Activated naive CD8-positive, alpha-beta T cell treated with anti-CD3 and anti-CD28 coated beads for 36 hours (primary cell): ENCODE results near the gene JAM2. TPM values are rescaled to one million over a fixed set of nuclear protein-coding genes. Genes with fewer than 3 reads are reported as not detected.
A peak's percentile ranks its signal among the peaks of the same experiment; 100 is the strongest.
"Not testable (repeated sequence)": the region's sequence is repeated elsewhere in the genome, so short reads cannot be mapped to it uniquely, and the experiment has no call there.

ENCODE experiments used
- DNase-seq: peaks from one replicate; pipeline ENCODE4 v3.0.0; 2021
- H3K27ac Mint-ChIP-seq: one replicate; pipeline ENCODE4 v1.8.0; 2022; ENCODE audit warnings: mild to moderate bottlenecking, moderate library complexity, mixed read lengths
- H3K27me3 Mint-ChIP-seq: one replicate; pipeline ENCODE4 v1.8.0; 2022; ENCODE audit warnings: mild to moderate bottlenecking, mixed read lengths
- H3K36me3 Mint-ChIP-seq: one replicate; pipeline ENCODE4 v1.8.0; 2021; ENCODE audit warnings: mild to moderate bottlenecking, mixed read lengths
- H3K4me1 Mint-ChIP-seq: one replicate; pipeline ENCODE4 v1.8.0; 2021; ENCODE audit warnings: mixed read lengths
- H3K4me3 Mint-ChIP-seq: one replicate; pipeline ENCODE4 v1.8.0; 2022; ENCODE audit warnings: mild to moderate bottlenecking, moderate library complexity, mixed read lengths
- H3K9me3 Mint-ChIP-seq: one replicate; pipeline ENCODE4 v1.8.0; 2022; ENCODE audit warnings: mixed read lengths
- total RNA-seq, 2 experiments: library from RNA; stranded (reverse); gene quantifications; one replicate each; pipeline ENCODE4 v1.2.3, GENCODE V29; 2021

JAM2 gene
- total RNA-seq, 2 experiments from 2014 or later = 2.5 to 3.4 TPM

- no peaks in the 10 kb centered on the region for H3K4me1 Mint-ChIP-seq
- no peak overlapping the region for H3K27ac Mint-ChIP-seq
- no peak for DNase-seq
- no peaks in the 10 kb centered on the region for H3K9me3 Mint-ChIP-seq
- no peaks in the 10 kb centered on the region for H3K36me3 Mint-ChIP-seq
- peaks cover 10% of the 10 kb centered on the region for H3K27me3 Mint-ChIP-seq
- H3K4me3 Mint-ChIP-seq = no peak overlapping the region
These were observed 43.3 kb downstream of the JAM2 start for GRCh38 chr21:25682382-25682781.

- no peak for DNase-seq
- Mint-ChIP-seq H3K27me3 (peaks cover 10% of the 10 kb centered on the region), H3K36me3 (no peaks in the 10 kb centered on the region), H3K9me3 (no peaks in the 10 kb centered on the region), H3K27ac (no peak overlapping the region), H3K4me3 (no peak overlapping the region), H3K4me1 (no peaks in the 10 kb centered on the region)
These were observed 48.7 kb downstream of the JAM2 start for GRCh38 chr21:25687787-25688186.

DNA sequence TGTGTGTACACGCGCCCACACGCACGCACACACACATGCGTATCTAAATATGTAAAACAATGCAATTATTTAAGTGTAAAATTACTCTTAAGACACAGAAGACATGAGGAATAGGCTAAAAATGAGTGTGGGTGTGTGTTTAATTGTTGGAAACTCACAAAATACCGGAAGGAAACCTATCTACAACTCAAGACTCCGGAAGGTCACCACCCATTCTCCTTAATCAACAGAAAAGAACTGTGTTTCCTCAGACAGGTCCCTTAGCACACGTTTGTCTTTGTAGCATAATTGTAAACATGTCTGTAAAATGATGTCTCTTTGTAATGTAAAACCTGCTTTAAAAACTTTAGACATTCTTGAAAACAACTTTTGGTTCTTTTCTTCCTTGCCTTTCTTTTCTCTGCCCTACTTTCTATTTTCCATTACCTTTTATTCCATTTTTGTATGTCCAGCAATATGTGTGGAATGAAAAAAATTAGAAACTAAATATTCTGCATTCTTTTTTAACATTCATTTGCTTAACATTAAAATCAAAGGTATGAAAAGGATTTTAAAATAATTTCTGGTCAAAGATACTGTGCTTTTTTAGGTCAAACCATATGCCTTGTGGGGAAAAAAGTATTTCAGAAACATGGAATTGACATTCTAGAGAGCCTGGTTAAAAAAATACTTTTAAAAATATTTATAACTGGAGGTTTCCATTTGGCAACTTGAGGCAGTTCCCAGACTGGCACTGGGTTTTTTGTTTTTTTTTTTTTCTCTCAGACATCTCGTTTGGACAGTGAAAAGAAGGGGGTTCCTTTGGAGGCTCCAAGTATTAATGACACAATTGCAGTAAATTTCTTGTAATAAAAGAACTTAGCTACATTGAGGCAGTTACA, 49.5 kb downstream of the JAM2 start:
- H3K9me3 Mint-ChIP-seq = no peaks in the 10 kb centered on the region
- no peaks in the 10 kb centered on the region for H3K36me3 Mint-ChIP-seq
- no peak overlapping the region for H3K4me3 Mint-ChIP-seq
- no peak overlapping the region for H3K27ac Mint-ChIP-seq
- peaks cover 10% of the 10 kb centered on the region for H3K27me3 Mint-ChIP-seq
- DNase-seq = no peak
- no peaks in the 10 kb centered on the region for H3K4me1 Mint-ChIP-seq

- Mint-ChIP-seq H3K36me3 (no peaks in the 10 kb centered on the region), H3K9me3 (no peaks in the 10 kb centered on the region), H3K4me3 (no peak overlapping the region), H3K27me3 (peaks cover 6% of the 10 kb centered on the region), H3K4me1 (no peaks in the 10 kb centered on the region), H3K27ac (no peak overlapping the region)
- DNase-seq = no peak
These were observed 50.2 kb downstream of the JAM2 start for GRCh38 chr21:25689226-25689625.

DNA sequence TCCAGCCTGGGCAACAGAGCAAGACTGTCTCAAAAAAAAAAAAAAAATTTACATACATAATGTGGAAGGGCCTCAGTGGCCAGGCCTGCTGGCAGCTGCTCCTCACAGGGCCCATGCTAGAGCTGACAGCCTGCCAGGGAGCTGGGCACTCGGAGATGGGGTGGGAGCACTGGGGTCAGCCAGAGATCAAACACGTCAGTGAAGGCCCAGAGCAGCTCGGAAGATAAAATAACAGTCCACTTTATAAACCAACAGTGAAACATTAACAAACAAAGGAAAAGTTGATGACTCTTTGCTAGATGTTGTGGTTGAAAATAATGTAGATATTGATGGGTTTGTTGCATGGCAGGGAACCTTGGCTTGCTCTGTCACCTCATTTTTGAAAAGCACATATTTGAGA, 52.9 kb downstream of the JAM2 start:
- Mint-ChIP-seq H3K27ac (no peak overlapping the region), H3K9me3 (no peaks in the 10 kb centered on the region), H3K36me3 (no peaks in the 10 kb centered on the region), H3K4me3 (no peak overlapping the region), H3K27me3 (no peaks in the 10 kb centered on the region), H3K4me1 (no peaks in the 10 kb centered on the region)
- DNase-seq = no peak

DNA sequence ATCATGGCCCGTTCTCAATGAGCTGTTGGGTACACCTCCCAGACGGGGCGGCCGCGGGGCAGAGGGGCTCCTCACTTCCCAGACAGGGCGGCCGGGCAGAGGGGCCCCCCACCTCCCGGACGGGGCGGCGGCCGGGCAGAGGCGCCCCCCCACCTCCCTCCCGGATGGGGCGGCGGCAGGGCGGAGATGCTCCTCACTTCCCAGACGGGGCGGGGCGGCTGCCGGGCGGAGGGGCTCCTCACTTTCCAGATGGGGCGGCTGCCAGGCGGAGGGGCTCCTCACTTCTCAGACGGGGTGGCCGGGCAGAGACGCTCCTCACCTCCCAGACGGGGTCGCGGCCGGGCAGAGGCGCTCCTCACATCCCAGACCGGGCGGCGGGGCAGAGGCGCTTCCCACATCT, 56.4 kb downstream of the JAM2 start:
- H3K4me1 Mint-ChIP-seq, H3K9me3 Mint-ChIP-seq, H3K27ac Mint-ChIP-seq, H3K4me3 Mint-ChIP-seq, H3K27me3 Mint-ChIP-seq, H3K36me3 Mint-ChIP-seq, DNase-seq: not testable (repeated sequence)

GRCh38 chr21:25700741-25701140, 61.7 kb downstream of the JAM2 start:
- Mint-ChIP-seq H3K9me3 (no peaks in the 10 kb centered on the region), H3K27me3 (no peaks in the 10 kb centered on the region), H3K4me1 (no peaks in the 10 kb centered on the region), H3K4me3 (no peak overlapping the region), H3K27ac (no peak overlapping the region), H3K36me3 (no peaks in the 10 kb centered on the region)
- no peak for DNase-seq

DNA sequence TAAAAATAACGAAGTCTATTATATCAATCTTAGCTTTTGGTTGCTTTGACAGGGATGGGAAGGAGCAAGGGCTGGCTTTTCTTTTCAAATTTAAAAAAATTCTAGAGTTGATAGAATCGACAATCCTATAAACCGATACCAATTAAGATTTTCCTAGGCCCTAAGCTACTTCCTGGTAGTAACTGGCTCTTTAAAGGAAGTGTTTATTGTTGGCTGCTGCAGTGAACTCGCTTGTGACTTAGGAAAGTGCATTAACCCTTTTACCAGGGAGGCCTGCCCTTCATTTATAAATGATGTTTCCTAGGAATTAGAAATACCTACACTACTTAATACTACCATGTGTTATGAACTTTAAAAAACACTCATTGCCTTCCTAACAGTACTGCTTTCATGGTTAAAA, 62.5 kb downstream of the JAM2 start:
- Mint-ChIP-seq H3K9me3 (no peaks in the 10 kb centered on the region), H3K4me3 (no peak overlapping the region), H3K27ac (no peak overlapping the region), H3K4me1 (no peaks in the 10 kb centered on the region), H3K36me3 (no peaks in the 10 kb centered on the region), H3K27me3 (no peaks in the 10 kb centered on the region)
- DNase-seq = no peak

GRCh38 chr21:25708467-25709065, 69.5 kb downstream of the JAM2 start:
- peak; percentile 7 for DNase-seq
- H3K27me3 Mint-ChIP-seq = no peaks in the 10 kb centered on the region
- no peaks in the 10 kb centered on the region for H3K4me1 Mint-ChIP-seq
- no peaks in the 10 kb centered on the region for H3K9me3 Mint-ChIP-seq
- no peak overlapping the region for H3K4me3 Mint-ChIP-seq
- H3K36me3 Mint-ChIP-seq = no peaks in the 10 kb centered on the region
- no peak overlapping the region for H3K27ac Mint-ChIP-seq

- H3K9me3 Mint-ChIP-seq = no peaks in the 10 kb centered on the region
- no peaks in the 10 kb centered on the region for H3K36me3 Mint-ChIP-seq
- no peak overlapping the region for H3K4me3 Mint-ChIP-seq
- H3K4me1 Mint-ChIP-seq = no peaks in the 10 kb centered on the region
- DNase-seq = no peak
- no peak overlapping the region for H3K27ac Mint-ChIP-seq
- H3K27me3 Mint-ChIP-seq = no peaks in the 10 kb centered on the region
These were observed 70.7 kb downstream of the JAM2 start for GRCh38 chr21:25709684-25710265.

- no peak for DNase-seq
- Mint-ChIP-seq H3K4me3 (no peak overlapping the region), H3K9me3 (no peaks in the 10 kb centered on the region), H3K27me3 (no peaks in the 10 kb centered on the region), H3K36me3 (no peaks in the 10 kb centered on the region), H3K27ac (no peak overlapping the region), H3K4me1 (no peaks in the 10 kb centered on the region)
These were observed 71.5 kb downstream of the JAM2 start for GRCh38 chr21:25710550-25710949.

DNA sequence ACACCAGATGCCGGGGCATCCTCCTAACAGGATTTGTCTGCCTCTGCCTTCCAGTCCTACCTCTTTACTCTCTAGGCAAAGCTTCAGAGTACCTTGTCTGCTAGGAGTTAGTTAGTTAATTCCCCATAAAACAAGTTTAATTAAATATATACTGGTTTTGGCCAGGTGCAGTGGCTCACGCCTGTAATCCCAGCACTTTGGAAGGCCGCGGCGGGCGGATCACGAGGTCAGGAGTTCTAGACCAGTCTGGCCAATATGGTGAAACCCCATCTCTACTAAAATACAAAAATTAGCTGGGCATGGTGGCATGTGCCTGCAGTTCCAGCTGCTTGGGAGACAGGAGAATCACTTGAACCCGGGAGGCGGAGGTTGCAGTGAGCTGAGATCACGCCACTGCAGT, 75.0 kb downstream of the JAM2 start:
- H3K36me3 Mint-ChIP-seq, H3K4me1 Mint-ChIP-seq, H3K27me3 Mint-ChIP-seq, H3K4me3 Mint-ChIP-seq, H3K9me3 Mint-ChIP-seq, DNase-seq, H3K27ac Mint-ChIP-seq: not testable (repeated sequence)

DNA sequence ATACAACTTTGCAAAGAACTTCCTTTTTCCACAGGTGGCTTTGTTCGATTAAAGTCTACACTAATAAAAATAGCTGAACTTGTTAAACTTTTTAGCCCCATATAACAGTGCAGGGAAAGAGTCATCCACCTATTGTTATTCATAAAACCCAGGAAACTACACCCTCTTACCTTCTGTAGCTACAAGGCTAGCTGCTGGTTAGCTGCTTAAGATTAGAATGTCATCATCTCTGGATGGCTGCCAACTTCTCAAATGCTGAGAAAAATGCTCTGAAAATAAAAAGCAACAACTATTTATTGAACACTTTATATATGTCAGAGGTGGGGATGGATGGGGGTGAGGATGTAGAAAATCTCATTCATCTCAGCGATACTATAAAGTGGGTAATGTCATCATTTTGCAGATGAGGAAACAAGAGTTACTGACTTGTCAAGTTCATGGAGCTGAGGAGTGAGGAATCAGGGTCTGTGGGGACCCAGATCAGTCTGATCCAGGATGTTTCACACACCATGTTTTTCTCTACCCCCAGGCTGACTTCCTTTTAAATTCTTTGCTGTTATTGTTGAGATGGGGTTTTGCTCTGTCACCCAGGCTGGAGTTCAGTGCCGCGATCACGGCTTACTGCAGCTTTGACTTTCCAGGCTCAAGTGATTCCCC, 78.6 kb downstream of the JAM2 start:
- H3K27me3 Mint-ChIP-seq = no peaks in the 10 kb centered on the region
- peaks cover 3% of the 10 kb centered on the region for H3K4me1 Mint-ChIP-seq
- H3K27ac Mint-ChIP-seq = no peak overlapping the region
- H3K9me3 Mint-ChIP-seq = no peaks in the 10 kb centered on the region
- no peak for DNase-seq
- peaks cover 15% of the 10 kb centered on the region for H3K36me3 Mint-ChIP-seq
- H3K4me3 Mint-ChIP-seq = no peak overlapping the region

- H3K27ac Mint-ChIP-seq = no peak overlapping the region
- peaks cover 19% of the 10 kb centered on the region for H3K36me3 Mint-ChIP-seq
- no peak overlapping the region for H3K4me3 Mint-ChIP-seq
- H3K9me3 Mint-ChIP-seq = no peaks in the 10 kb centered on the region
- DNase-seq = no peak
- no peaks in the 10 kb centered on the region for H3K27me3 Mint-ChIP-seq
- peaks cover 3% of the 10 kb centered on the region for H3K4me1 Mint-ChIP-seq
These were observed 82.9 kb downstream of the JAM2 start for GRCh38 chr21:25721987-25722386.

DNA sequence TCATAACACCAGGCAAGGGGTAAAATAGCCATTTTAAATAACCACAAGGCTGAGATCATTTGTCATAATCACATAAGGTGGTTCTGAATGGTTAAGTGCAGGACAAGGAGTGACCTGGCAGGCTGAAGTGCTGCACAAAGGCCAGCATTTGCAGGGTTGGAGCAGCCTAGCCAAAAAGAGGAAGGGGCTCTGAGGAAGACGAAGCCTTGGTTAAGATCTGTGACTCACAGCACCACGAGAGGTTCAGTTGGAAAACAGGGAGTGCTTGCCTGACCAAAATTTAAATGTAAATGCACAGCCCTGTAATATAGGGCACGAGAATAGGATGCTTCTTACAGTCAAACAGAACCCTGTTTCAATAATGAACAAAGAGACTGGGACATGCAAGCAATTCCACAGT, 83.6 kb downstream of the JAM2 start:
- H3K36me3 Mint-ChIP-seq = peaks cover 19% of the 10 kb centered on the region

More for the DNA sequence above, 83.6 kb downstream of the JAM2 start:
- Mint-ChIP-seq H3K4me1 (peaks cover 2% of the 10 kb centered on the region), H3K4me3 (no peak overlapping the region), H3K27ac (no peak overlapping the region), H3K27me3 (no peaks in the 10 kb centered on the region), H3K9me3 (no peaks in the 10 kb centered on the region)
- no peak for DNase-seq
